GM21360 (cell line): ENCODE results near the gene TRIP11.
A peak's percentile ranks its signal among the peaks of the same experiment; 100 is the strongest.
"Not testable (repeated sequence)": the region's sequence is repeated elsewhere in the genome, so short reads cannot be mapped to it uniquely, and the experiment has no call there.

Source experiments
- ATAC-seq: cut with Tn5 transposase; IDR thresholded peaks from one replicate; pipeline ENCODE4 v1.9.1; 2021; ENCODE audit warnings: mild to moderate bottlenecking, moderate library complexity; ENCODE audit not compliant: unreplicated experiment

The TRIP11 gene

DNA sequence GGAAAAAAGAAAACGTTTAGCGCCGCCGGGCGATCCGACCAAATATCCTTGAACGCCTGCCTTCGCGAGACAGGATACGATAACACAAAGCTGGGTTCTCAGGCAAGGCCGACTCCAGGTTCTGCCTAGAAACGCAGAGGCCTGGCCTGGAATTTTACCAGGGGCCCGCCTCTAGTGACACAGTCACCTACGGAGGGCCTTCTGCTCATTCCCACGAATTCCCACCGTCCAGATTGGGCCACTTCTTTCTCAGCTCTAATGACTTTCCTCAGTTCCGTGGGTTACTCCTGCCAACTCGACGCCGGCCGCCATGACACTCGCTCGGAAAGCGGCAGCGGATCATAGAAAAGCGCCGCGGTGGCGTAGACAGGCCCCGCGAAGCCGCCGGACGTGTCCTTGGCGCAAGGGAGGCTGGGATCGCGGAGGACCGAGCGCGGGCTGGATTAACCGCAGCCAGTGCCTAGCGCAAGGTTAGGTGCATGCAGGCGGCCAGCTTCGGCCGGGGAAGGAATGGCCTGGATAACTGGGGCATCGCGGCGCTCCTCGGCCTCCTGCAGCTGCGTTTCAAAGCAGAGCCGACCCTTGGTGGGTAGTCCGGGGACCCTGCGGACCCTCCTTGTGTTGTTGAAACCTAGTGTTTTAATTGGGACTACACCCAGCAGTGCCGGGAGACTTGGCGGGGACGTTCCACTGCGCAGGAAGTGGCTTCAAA, at the start of gene TRIP11:
TRIP11 (minus strand) TSS at position 341 of the 712 bp plus-strand sequence. CDS start 374 bp downstream, outside the sequence.
- ATAC-seq, result peak; percentile 95

DNA sequence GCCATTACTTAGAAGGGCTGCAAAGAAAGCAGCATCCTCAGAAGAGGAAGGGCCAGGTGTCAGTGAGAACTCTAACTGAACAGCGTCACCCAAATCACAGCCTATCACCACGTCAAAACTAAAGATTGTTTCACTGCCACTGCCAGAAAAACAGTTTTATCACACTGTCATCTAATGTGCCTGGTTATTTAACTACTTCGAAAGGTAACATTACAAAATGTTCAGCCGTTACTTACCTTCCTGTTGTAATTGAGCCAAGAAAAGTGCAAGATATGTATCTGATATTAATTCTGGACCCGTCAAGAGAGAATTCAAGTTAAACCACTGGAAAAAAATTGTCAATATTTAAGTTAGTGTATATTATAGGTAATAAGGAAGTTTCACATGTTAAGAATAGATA, 48.6 kb upstream of the TRIP11 start:
- no peak for ATAC-seq

DNA sequence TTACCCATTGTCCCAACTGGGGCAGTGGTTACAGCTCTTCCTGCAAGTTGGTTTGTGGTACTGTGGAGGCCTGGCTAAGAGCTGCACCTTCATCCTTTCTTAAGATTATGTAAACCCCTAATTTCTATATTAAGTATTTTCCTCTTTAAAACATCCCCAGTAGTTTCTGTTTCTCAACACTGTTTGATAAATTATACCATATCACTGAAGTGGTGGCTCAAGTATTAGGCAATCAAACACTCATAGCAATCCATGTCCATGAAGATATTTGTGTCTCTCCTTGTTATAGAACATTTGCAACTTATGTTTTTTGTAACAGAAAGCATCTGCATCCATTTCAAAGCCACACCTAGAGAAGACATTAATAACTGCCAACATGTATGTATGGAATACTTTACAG, 34.7 kb upstream of the TRIP11 start:
- no peak for ATAC-seq

DNA sequence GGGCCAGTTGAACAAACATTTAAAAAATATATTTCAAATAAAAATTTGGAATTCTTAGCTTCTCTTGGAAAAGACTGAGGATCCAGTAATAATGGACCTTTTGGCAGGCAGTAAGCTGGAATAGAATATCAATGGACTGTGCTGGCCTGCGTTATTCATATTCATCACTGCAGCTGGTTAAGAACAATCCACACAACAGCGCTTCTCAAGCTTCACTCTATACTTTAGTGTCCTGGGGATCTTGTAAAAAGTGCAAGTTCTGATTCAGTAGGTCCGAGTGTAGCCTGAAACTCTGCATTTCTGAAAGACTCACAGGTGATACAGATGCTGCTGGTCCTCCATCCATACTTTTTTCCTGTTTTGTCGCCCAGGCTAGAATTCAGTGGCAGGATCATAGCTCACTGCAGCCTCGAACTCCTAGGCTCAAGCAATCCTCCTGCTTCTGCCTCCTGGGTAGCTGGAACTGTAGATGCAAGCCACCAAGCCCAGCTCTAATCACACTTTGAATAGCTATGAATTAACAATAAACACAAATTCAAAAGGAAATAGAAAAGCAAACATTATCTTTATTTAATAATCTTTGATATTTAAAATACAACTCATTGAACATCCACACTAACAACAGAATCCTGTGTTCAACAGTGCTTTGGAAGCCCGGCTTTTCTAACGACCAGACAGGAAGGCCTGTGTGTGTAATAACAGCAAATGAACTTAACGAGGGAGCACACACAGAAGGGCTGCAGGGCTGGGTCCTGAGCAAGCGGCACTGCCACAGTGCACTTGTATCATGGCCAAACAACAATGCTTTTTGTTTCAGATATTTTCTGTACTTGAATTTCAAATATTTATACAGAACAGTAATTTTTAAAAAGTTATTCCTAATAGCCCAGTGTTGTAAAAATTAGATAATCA, 18.4 kb upstream of the TRIP11 start:
- ATAC-seq, result no peak

DNA sequence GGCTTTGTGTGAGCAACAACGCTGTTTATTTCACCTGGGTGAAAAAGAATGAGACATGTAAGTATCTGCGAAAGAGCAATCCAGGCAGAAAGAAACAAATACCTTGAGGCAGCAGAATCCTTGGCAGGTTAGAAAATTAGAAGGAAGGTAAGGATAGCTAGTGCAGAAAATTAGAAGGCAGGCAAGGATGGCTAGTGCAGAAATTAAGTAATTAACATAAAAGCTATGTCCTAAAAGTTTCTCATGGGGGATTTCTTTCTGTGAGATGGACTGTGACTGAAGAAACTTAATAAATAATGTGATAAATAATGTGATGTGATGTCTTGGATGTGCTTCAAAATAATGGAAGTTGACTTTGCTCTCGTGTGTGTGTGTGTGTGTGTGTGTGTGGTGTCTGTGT, 9.9 kb upstream of the TRIP11 start:
- ATAC-seq, result no peak

DNA sequence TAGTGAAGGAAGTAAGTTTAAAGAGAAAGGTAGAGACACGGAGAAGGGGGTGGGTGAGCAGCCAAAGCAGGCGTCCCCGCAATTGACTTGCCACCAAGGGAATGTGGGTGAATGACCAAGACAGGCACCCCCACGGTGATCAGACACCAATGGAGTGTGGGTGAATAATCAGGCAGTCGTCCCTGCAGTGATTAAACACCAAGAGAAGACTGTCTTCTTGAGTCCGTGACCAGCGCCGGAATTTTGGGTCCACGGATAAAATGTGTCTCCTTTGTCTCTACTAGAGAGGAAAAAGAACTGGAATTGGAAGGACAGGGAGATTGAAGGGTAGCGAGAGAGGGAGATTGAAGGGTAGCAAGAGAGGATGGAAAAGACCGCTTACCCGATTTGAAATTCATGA, 9.4 kb upstream of the TRIP11 start:
- not testable (repeated sequence) for ATAC-seq

DNA sequence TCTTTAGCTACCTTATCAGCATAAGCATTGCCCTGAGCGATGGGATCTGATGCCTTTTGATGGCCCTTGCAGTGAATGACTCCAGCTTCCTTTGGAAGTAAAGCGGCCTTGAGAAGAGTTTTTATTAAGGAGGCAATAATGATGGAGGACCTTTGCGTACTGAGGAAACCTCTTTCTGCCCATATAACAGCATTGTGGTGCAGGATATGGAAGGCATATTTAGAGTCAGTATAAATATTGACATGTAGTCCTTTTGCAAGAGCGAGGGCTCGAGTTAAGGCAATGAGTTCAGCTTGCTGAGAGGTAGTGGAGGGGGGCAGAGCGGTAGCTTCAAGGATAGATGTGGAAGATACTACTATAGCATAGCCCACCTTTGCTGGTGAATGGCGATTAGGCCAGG, 6.0 kb upstream of the TRIP11 start:
- not testable (repeated sequence) for ATAC-seq

DNA sequence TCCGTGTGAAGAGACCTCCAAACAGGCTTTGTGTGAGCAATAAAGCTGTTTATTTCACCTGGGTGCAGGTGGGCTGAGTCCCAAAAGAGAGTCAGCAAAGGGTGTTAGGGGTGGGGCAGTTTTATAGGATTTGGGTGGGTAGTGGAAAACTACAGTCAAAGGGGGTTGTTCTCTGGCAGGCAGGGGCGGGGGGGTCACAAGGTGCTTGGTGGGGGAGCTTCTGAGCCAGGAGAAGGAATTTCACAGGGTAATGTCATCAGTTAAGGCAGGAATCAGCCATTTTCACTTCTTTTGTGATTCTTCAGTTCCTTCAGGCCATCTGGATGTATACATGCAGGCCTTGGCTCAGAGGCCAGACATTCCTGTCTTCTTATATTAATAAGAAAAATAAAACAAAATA, 1.9 kb upstream of the TRIP11 start:
- not testable (repeated sequence) for ATAC-seq

DNA sequence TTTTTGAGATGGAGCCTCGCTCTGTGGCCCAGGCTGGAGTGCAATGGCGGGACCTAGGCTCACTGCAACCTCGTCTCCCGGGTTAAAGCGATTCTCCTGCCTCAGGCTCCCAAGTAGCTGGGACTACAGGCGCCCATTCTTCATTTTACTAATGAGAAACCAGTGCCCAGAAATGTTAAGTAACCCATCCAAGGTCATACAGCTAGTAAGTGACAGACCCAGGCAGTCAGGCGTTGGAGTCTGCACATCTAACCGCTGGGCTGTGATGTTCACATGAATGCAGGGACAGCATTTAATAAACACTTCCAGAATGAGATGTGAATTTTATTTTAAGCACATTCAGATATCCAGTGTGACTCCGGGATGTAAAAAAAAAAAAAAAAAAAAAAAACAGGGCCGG, 1.3 kb upstream of the TRIP11 start:
- no peak for ATAC-seq

DNA sequence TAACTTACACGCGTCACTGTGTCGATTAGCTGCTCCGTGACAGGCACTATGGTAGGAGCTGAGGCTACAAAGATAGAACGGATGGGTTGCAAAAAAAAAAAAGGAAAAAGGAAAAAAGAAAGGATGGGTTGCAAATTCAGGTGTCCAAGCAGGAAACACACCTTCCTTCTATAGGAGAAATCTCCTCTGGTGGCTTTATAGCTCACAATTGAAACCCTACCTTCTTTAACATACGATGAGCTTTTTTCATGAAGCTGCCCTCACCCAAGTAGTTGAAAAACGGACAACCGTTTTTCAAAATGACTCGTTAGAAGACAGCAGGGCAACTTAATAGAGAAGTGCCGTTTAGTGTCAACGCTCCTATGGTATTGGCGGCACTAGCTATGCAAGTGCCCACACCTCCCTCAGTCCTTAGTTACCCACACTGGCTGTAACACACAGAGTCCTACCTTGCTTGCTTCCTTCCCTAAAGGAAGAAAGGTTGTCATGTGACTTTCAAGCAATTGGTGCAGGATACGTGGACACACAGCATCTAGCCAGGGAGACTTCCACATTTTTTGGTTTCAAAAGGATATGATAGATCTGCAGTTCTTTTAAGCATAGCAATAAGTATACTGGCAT, 682 bp upstream of the TRIP11 start:
- no peak for ATAC-seq

DNA sequence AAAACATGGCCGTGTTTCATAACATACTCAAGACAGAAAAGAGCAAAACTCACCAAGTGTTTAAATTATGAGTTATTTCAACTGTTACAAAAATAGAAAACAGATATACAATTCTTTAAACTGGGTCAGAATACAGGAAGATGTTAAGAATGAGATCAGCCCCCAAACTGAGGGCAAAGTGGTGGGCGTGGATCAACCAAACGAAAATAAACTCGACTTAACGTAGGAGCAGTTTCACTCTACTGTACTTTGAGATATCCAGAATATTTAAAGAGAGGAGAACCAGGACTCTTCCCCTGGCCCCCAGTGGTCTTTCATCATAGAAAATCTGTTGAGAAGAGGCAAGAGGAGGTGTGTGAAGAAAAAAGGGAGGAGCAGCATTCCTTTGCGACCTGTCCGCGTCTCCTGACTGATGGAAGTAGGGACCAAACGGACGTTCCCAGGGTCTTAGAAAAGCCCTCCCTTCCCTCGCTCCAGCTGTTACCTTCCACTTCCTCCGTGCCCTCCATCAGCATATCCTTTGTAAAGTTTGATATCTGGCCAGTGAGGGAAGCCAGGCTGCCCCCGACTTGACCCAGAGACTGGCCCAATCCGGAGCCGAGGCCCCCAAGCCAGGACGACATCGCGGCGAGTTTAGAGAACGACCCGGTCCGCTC, 668 bp downstream of the TRIP11 start:
- ATAC-seq, result peak; percentile 21

DNA sequence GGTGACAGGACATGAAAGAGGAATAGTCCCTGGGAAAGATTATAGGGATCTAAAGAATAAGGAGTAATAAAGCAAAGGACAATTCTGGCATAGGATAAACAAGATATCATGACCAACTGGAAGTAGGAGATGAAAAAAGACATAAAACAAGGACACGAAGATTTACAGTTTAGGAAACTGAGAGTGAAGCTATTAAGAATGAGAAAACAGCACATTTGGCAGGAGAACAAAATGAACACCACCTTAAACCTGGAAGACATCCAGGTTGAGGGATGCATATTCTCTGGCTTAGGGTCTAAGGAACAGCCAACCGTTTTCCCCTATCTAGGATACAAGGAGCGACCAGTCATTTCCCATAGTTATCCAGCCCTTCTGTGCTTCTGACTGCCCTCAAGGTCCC, 1.9 kb downstream of the TRIP11 start:
- ATAC-seq, result no peak

DNA sequence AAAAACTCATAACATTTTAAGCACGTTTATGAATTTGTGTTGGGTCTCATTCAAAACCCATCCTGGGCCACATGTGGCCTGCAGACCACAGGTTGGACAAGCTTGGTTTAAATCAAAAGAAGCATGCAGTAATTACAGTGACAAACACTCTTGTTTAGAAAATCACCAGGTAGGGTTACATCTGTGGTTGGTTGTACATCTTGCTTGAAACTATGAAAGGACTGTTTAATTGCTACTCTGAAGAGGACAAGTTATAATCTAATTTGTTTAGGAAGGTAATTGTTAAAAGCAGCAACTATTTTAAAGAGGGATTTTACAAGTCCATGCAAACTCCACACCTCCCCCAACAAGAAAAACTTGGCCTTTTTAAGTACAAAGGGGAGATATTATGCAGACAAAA, 4.0 kb downstream of the TRIP11 start:
- no peak for ATAC-seq

DNA sequence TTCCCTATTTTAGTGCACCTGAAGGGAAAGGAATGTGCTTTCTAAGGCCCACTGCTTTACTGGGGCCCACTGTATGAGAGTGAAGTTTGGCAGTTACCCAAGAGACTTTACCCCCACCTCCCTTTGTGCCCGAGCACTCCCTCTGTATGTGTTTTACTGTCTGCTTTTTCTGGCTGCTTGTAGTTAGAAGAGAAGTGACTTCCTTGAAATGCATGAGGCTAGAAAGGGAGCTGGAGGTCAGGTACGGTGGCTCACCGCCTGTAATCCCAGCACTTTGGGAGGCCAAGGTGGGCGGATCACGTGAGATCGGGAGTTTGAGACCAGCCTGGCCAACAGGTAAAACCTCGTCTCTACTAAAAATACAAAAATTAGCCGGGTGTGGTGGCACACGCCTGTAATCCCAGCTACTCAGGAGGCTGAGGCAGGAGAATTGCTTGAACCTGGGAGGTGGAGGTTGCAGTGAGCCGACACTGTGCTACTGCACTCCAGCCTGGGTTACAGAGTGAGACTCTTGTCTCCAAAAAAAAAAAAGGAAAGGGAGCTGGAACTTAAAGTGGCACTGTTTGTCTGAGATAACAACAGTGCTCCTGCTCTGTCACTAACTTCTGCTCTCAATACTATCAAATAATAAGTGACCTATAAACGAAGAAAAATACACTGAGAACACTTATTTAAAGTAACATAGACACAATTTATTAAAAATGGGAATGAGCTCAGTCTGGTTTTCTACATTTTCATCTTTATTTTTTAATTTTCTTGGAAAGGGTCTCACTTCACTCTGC, 5.8 kb downstream of the TRIP11 start:
- ATAC-seq, result no peak

DNA sequence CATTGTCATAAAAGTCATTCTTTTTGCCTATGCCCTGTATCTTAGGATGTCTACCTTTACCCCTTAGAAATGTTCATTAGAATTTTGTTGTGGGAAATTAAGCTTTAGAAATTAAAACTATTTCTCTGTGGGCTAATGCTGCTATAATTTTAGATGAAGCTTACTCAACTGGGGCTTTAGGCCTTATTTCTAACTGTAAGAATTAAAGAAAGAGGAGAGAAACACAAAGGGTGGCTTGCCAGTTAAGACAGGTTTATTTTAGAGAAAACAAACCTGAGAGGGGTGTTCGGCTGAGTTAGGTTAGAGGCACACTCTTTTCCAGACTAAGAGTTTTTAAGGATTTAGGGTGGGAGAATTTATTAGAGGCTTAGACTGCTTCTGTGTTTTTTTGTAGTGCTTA, 6.4 kb downstream of the TRIP11 start:
- no peak for ATAC-seq

DNA sequence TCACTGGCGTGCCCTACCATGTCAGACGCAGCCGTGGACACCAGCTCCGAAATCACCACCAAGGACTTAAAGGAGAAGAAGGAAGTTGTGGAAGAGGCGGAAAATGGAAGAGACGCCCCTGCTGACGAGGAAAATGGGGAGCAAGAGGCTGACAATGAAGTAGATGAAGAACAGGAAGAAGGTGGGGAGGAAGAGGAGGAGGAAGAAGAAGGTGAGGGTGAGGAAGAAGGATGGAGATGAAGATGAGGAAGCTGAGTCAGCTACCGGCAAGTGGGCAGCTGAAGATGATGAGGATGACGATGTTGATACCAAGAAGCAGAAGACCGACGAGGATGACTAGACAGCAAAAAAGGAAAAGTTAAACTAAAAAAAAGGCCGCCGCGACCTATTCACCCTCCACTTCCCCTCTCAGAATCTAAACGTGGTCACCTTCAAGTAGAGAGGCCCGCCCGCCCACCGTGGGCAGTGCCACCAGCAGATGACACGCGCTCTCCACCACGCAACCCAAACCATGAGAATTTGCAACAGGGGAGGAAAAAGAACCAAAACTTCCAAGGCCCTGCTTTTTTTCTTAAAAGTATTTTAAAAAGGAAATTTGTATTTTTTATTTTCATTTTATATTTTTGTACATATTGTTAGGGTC, 13.2 kb downstream of the TRIP11 start:
- no peak for ATAC-seq

DNA sequence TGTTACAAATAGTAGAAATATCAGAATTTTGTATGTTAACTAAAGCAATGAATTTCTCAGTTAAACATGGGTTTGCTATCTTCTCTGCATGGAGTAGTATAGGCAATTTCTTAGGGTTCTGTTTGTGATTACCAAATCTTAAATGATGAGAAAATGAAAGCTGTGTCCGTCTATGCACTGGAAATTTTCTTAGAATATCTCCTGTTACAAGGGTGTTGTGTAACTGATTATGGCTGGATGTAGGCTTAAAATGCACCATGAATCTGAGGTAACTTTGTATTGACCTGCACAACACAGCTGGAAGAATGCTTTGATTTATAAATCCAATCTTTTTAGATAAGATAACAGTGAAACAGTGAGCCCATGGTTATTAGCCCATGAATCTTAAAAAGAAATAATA, 17.8 kb downstream of the TRIP11 start:
- ATAC-seq, result no peak

DNA sequence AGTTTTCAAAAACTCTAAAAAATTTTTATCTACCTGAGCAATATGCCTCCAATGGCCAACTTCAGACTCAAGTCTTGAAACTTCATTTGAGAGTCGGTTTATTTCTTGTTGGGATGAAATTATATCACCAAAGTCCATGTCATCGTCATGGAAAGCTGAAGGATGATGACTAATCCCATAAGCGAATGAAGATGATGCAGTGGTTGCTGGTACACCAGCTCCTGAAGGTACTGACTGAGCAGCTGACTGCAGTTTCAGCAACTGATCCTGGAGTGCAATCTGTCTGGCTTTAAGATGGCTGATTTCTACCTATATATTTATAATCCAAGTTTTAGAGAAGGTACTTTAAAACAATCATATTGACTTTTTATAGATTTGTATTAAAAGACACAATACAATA, 18.3 kb downstream of the TRIP11 start:
- no peak for ATAC-seq

DNA sequence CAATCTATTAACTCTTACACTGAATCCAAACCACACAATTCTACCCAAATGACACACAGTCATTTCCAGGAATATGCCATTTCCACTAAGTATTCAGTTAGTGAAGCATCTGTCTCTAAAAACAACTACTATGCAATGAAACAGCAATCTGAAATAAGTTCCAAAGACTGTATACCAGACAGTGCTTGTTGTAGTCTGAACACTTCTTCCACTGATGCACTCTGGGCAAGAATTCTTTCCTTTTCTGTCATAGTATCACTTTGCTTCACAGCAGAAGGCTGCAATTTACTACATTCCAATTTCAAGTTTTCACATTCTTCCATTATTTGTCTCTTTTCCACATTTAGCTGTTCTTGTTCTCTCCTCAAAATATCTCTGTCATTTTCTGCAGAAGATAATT, 25.8 kb downstream of the TRIP11 start:
- no peak for ATAC-seq
